Activated T-cell treated with anti-CD3 and anti-CD28 coated beads for 24 hours (primary cell): Measurements from ENCODE around the gene NTRK2.

Experiments used
- DNase-seq: peaks from one replicate; pipeline ENCODE4 v3.0.0-alpha.2; 2020; ENCODE audit warnings: low read depth

The NTRK2 gene

DNA sequence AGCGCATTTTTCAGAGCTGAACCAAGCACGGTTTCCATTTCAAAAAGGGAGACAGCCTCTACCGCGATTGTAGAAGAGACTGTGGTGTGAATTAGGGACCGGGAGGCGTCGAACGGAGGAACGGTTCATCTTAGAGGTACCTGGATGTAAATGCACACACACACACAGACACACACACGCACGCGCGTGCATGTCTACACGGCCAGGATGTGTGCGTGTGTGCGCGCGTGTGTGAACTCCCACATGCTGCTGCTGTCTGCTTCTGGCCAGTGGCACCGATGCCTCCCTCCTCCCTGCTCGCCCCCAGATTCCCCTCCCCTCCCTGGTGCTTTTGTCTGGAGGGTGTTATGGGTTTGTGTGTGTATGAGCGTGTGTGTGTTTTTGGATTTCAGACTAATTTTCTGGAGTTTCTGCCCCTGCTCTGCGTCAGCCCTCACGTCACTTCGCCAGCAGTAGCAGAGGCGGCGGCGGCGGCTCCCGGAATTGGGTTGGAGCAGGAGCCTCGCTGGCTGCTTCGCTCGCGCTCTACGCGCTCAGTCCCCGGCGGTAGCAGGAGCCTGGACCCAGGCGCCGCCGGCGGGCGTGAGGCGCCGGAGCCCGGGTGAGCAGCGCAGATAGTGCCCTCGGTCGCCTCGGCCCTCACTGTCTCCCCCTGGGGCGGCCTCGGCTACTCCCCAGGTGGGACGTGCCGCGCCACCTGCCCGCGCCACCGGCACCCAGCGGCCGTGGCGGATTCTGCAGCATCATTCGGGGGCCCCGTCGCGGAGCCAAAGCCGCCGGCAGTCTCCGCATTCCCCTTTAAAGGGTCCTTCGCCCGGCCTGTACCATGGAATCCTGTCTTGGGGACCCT lies at the start of gene NTRK2:
NTRK2 (plus strand) TSS at position 442 of the 850 bp plus-strand sequence. CDS start 1,020 bp downstream, outside the sequence.
- DNase-seq: no peak

DNA sequence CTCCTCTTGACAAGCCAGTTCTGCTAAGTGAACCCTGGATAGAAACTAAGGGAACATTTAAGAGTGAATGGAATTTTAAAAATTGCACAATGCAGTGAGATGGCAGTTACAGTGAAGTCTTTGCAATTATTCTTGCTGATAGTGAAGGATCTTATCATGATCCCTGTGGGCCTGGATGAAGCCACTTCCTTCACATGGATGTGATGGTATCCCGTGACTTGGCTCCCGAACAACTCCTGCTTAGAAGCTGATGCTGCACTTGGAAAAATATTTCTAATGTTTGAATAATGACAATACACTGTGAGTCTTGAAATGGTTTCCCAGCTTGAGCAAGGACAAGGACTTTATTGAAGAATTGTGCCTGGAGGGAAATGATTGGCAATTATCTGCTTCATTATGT lies 49.2 kb upstream of the NTRK2 start:
- no peak for DNase-seq

DNA sequence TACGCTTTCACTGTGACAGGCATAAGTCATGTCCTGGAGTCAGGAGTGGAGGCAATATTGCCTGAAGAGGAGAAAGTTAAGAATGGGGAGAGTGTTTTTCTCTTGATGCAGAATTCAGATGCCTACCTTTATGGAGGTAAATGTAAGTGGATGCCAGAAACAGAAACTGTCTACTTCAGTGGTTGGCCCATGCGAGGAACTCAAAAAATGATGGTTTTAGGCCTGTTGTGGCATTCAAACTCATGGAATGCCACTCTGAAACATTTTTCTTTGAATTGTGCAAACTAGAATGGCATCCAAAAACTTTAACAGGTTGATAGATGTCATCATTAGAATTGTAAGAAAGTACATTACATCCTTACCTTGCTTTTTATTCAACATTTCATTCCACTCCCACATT lies 47.7 kb upstream of the NTRK2 start:
- no peak for DNase-seq

DNA sequence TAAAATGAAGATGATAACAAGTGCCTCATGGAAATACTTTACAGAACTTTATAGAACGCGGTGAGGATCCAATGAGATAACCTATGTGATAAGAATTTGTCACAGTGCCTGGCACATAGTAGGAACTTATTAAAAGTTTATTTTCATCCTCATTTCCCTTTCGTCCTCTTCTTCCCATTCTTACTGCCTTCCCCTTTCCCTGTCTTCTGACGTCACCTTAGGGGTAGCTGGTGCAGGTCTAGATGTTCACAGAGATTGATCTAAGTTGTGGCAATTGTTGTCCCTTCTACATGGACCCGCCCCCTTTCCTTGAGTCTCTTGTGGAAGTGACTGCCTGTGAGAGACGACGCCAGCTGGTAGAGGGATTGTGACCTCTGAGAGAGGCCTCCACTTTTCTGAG lies 46.5 kb upstream of the NTRK2 start:
- DNase-seq: no peak

DNA sequence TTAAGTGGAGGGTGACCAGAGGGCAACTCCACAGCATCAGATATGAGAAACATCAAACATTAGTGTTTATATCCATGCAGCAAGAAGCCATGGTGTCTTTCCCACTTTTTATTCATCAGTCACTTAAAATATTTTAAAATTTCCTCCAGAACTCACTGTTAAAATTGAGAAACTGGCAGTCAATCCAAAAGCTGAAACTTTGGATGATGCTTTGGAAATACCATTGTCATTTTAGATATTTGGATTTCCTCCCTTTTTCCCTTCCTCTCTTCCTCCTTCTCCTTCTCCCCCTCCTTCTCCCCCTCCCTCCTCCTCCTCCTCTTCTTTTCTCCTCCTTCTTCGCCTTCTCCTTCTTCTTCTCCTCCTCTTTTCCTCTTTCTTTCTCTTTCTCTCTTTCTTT lies 33.1 kb upstream of the NTRK2 start:
- DNase-seq: no peak

DNA sequence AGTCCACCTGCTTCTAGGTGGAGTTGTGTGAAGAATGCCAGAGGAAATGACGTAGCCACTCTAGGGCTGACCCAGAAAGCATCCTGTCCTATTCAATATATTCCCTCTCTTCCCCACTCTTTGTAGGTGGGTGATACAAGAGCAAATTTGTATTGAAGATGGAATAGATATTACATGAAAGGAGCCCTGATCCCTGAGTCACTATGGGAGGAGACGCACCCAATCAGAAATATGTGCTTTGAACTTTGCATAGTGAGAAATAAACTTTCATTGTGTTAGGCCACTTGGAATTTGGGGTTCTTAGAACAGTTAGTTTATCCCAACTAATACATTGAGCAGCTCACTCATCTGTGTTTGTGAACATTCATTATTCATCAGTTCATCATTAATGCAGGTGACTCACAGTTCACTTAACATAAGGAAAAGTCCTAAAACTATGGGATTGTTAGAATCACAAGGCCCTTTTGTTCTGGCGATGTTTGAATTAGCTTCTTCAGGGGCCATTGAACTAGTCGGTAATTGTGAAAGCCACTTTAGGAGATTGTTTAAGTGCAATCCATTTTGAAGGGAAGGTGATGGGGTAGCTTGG lies 26.9 kb upstream of the NTRK2 start:
- no peak for DNase-seq

DNA sequence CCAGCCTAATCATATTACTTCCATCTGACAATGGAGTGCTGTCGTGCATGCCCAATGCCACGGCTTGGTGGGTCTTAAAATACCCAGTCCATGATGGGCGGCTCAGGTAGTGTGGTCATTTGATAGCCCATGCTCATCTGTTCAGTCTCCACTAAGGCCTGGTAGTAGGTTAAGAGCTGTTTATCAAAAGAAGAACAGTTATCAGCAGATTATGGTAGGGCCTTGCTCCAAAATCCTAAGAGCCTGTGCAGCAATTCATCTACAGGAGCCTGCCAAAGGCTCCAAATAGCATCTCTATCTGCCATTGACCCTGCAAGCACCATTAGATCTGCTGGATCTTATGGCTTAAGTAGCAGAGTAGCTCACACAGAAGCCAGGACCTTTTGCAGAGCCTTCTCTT lies 21.8 kb upstream of the NTRK2 start:
- DNase-seq: no peak

DNA sequence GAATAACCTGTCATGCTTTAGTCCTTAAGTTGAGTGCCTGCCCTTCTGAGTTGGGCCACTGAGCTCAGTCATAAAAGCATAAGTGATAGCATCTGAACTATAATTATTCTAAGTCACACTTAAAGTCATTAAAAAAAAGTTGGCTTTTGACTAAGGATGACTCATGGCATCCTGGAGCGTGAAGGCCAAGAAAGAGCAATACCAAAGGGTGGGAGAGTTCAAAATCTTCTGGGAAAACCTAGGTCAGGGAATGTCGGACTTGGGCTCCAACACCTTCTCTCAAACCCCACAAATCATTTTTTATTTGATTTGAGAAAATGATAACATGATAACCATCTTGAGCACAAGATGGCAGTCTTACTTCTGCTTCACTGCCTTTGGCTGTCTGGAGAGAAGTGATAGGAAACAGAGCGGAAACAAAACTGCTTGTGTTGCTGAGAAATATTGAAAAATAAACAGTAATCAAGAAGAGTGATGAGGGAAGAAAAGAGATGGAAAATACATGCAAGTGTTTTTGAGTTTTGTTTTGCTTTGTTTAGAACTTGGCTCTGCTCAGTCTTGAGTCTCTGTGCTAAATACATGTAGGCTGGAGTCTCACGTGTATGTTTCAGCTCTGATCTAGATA lies 16.9 kb upstream of the NTRK2 start:
- DNase-seq: no peak

DNA sequence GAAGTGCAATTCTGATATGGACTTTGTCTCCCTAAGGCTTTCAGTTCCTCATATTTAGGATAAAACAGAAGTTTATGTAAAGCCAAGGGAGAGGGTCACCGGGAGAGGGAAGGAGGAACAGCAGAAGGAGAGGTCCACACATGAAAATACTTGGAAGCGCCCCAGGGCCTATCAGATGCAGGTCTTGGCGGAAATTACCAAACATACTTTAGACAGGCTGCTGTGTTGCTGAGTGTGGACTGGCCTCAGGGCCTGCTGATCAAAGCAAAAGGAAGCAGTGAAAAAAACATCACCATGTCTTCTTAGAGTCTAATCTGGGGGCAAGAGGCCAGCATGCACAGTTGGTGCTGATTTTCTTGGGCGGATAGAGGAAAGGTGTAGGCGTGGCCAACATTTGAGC lies 14.1 kb upstream of the NTRK2 start:
- DNase-seq: no peak

DNA sequence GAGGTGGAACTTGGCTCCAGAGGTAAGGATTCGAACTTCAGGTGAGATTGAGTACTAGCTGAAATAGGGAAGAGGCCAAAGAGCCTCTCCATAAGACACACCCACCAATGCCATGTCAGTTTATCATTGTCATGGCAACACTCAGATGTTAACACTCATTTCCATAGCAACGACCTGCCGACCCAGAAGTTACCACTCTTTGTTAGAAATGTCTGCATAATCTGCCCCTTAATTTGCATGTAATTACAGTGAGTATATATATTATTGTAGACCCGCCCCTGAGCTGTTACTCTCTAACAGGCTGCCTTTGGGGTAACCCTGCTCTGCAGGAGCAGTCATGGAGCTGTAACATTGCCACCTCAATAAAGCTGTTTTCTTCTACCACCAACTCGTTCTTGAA lies 10.2 kb upstream of the NTRK2 start:
- no peak for DNase-seq

DNA sequence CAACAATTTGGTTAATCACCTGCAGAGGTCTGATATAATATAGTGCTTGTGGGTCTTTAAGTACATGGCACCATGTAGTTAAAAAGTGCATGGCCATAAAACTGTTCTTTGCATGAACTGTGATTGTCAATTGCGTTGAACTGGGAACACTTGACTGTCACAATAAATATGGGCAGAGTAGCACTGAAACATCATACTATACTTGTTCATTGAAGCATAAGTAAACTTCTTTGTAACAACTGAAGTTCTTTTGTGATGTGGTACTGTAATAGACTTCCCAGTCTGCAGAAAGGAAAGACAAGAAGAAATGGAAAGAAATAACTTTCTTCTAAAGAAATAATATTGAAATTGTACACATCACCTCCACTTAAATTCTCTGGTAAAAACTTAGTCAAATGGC lies 9.8 kb upstream of the NTRK2 start:
- DNase-seq: no peak

DNA sequence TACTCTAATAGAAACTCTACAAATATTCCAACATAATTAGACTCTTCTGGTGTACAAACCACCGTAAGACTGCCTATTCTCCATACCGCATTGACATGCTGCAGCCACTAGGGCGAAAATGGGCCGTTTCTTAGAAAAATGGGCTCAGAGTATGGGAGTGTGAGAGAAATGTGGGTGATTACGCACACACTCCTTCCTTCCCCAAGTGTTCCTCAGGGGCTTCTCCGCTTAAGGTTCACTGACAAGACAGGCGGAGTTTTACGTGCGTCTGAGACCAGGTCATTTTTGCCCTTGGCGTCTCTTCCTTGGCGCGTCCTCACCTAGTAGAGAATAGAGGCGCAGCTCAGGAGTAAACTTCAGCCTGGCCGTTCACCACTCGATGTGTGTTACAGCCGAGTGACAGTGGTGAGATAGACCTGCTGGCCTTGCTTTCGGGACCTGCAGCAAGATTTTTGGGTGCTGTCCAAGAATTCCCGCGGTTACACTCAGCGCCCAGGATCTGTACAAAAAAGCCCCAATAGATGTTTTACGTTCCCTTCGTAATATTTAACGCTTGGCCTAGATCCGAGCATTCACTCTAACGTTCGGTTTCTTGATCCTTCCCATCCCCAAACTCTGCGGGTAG lies 1.8 kb upstream of the NTRK2 start:
- DNase-seq: no peak

DNA sequence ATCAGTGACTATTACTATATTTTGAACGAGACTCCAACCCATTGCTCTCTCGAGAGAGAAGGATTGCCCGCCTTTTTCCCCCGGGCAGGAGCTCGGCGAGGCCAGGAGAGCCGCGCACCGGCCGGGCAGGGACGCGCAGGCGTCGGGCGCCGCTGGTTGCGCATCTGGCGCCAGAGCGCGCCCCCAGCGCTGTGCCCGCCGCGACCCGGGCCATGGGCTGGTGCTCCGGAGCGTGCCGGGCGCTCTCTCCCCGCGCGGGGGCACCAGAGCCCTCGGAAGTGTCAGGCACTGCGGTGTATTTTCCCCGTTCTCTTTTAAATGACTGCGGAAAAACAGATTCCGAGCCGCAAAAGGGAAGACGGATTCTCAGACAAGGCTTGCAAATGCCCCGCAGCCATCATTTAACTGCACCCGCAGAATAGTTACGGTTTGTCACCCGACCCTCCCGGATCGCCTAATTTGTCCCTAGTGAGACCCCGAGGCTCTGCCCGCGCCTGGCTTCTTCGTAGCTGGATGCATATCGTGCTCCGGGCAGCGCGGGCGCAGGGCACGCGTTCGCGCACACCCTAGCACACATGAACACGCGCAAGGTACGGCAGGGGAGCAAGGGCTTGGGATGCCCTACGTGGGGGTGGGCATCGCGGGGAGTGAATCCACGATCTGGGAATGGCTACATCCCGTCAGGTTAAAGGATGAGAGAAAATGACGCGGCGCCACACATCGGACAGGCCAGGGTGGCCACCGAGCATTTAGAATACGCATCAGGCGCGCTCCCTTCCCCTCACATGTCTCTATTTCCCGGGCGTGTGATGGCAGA lies 1.1 kb upstream of the NTRK2 start:
- DNase-seq: peak; percentile 15

DNA sequence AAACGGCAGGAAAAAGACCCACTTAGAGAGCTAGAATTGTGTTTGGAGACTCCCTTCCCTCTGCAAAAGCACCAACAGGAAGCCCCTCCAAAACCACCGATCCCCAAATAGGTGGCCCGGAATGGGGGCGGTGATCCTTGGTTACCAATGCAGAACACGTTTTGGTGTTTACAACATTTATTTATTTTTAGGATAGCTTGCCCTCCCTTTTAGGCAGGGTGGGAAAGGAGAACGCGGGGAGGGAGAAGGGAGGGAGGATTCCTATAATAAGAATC lies 579 bp upstream of the NTRK2 start:
- DNase-seq: no peak

DNA sequence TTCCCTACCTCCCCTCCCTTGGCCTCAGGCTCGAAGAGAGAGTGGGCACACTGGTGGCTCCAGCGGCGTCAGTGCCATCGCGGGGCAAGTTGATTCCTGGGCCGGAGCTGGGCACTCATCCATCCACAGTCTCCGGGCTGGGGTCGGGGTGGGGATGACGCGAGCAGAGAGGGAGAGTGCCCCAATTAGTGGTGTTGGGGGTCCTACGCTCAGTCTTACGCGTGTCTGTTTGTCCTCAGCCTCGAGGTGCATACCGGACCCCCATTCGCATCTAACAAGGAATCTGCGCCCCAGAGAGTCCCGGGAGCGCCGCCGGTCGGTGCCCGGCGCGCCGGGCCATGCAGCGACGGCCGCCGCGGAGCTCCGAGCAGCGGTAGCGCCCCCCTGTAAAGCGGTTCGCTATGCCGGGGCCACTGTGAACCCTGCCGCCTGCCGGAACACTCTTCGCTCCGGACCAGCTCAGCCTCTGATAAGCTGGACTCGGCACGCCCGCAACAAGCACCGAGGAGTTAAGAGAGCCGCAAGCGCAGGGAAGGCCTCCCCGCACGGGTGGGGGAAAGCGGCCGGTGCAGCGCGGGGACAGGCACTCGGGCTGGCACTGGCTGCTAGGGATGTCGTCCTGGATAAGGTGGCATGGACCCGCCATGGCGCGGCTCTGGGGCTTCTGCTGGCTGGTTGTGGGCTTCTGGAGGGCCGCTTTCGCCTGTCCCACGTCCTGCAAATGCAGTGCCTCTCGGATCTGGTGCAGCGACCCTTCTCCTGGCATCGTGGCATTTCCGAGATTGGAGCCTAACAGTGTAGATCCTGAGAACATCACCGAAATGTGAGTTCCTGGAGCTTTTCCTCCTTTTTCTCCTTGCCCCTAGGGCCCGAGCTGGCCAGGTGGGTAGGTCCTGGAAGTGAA lies 861 bp downstream of the NTRK2 start:
- DNase-seq: no peak

DNA sequence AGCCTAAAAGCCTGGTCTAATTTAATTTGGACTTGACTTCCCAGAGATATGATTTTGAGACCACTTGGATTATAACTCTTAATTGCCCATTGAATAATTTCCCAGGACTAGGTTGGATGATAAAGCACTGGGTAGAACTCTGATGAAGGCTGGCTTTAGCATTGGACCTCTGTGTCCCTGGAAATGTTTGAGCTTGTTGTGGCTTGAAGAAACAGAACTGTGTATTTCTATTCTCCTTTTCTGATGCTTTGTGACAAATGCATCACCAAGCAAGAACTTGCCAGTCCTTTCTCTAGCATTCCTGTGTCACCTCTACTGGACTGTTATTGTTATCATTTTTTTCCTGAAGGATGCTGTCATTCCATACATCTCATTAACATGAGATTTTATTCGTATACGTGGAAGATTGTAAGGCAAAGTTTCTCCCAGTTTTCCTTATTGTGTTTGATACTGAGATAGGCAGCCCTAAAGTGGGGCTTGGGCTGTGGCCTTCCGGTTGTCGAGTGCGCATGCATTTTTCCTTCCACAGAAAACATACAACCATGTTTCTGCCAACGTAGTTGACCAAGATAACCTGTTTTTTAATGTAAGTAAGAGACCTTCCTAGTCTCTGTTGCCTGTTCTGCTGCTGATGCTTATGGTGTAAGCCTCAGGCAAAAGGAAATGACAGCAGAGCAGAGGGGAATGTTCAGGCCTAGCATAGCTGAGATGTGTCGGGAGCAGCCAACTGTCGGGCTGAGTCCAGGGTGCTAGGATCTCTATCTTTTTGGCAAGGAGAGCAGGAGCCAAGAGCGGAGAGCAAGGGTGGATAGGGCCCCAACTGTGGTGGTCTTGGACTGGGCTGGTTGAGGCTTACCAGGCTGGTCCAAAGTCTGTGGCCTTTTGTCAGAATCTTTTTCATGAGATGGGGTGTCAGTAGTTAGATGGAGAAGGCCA lies 2.3 kb downstream of the NTRK2 start:
- no peak for DNase-seq

DNA sequence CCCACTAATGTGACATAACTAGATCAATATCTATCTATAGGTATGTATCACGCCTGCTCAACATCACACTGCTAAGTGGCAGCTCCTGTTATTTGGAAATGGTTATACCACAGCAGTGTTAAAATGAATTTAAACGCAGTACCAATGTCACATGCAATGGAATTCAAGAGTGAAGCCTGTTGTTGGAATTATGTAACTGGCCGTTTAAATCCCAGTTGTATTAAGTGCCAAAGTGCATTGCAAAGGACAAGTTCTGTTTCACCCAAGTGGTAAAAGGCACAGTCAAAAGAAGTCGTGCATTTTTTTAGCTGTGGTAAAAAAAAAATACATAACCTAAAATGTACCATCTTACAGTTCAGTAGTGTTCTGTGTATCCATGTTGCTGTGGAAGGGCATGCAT lies 4.3 kb downstream of the NTRK2 start:
- DNase-seq: no peak

DNA sequence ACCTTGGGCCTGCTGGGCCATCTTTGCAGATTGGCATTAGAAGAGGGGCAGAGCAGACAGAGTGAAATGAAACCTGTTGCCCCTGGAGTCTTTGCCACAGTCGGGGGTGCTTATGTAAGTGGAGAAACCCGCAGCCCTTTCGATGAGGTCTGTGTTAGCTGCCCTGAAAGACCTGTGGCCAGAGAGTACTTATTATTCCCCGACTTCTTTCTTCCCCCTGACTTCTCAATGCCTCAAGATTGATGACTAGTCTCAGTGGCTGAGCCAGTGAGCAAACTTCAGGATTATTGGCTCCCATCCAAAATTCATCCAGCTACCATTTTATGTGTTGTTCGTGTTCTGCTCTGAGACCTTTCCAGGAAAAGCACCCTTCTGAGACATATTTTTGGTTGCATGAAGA lies 7.6 kb downstream of the NTRK2 start:
- no peak for DNase-seq

DNA sequence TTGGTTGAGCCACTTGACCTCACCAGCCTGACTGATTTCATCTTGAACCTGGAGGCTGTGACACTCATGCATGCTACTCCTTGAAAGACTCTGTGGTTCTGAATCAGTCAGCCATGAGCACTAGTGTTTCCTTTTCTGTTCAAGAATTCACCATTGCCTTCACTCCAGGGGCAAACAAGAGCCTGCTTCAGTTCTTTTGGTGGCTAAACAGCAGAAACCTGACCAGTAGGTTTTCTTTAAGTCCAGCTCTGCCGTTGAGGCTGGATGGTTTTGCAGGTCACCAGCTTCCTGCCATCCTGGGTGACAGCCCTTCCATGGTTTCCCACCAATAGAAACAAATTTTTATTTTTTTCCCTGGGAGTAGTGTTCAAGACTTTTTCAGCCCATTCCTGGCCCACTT lies 10.0 kb downstream of the NTRK2 start:
- DNase-seq: no peak
